GM12865 (cell line): ENCODE data around the gene NBEAL1.

Source experiments
- DNase-seq: peaks from one replicate; pipeline ENCODE4 v3.0.0; 2010; ENCODE audit warnings: low read depth
- H3K4me3 ChIP-seq: 2 replicates; pipeline ENCODE4 v1.5.1; 2011; ENCODE audit warnings: mild to moderate bottlenecking, low read depth, low read length, control low read depth
- TF ChIP-seq, protein P1 (sequence below): IDR thresholded peaks from 2 replicates; pipeline ENCODE4 v1.5.1; 2011; ENCODE audit warnings: low read length, control low read depth, low read depth, inconsistent platforms; ENCODE audit not compliant: insufficient read depth; ENCODE audit errors: missing control alignments

The NBEAL1 gene

DNA sequence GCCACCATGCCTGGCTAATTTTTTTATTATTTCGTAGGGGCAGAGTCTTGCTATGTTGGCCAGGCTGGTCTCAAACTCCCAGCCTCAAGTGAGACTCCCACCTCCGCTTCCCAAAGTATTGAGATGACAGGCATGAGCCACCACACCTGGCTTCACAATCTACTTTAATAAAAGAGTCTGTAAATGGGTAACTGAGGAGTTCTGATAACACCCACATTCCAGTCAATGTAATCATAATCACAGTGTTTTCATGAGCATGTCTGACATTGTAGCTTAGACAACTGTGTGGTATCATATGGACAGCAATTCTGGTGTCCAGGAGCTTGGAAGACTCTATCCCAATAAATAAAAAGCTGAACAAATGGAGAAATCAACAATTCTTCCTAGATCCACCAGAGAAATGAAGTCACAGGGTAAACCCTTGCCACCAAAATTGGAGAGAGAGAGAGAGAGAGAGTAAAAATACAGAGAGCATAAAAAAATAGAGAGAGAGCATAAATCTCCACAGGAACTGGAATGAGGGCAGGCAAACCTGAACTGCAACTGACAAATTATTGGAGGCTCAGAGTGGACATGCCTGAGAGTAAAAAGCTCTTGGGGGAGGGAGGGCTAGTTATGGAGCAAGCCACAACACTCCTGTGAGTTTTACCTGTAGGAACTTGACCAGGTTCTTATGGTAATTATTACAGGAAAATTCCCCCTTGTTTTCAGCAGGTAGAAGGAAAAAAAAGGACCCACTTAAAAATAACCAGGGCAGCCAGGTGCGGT is 12.4 kb upstream of the NBEAL1 start:
- TF ChIP-seq, protein P1, sequence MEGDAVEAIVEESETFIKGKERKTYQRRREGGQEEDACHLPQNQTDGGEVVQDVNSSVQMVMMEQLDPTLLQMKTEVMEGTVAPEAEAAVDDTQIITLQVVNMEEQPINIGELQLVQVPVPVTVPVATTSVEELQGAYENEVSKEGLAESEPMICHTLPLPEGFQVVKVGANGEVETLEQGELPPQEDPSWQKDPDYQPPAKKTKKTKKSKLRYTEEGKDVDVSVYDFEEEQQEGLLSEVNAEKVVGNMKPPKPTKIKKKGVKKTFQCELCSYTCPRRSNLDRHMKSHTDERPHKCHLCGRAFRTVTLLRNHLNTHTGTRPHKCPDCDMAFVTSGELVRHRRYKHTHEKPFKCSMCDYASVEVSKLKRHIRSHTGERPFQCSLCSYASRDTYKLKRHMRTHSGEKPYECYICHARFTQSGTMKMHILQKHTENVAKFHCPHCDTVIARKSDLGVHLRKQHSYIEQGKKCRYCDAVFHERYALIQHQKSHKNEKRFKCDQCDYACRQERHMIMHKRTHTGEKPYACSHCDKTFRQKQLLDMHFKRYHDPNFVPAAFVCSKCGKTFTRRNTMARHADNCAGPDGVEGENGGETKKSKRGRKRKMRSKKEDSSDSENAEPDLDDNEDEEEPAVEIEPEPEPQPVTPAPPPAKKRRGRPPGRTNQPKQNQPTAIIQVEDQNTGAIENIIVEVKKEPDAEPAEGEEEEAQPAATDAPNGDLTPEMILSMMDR = no peak
- no peak overlapping the region for H3K4me3 ChIP-seq

DNA sequence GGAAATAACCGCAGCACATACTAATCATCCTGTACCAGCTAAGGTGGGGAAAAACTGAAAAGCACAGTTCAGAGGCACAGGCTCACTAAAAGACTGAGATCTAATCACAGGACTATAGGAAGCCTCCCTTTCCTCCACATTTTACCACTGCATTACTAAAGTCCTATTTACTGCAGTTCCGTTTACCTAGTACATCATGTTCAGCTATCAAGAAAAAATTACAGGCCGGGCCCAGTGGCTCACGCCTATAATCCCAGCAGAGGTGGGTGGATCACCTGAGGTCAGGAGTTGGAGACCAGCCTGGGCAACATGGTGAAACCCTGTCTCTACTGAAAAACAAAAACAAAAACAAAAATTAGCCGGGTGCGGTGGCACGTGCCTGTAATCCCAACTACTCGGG is 11.0 kb upstream of the NBEAL1 start:
- no peak for DNase-seq
- H3K4me3 ChIP-seq = no peak overlapping the region
- TF ChIP-seq, protein P1 = no peak

More for the DNA sequence above, 12.4 kb upstream of the NBEAL1 start:
- no peak for DNase-seq

DNA sequence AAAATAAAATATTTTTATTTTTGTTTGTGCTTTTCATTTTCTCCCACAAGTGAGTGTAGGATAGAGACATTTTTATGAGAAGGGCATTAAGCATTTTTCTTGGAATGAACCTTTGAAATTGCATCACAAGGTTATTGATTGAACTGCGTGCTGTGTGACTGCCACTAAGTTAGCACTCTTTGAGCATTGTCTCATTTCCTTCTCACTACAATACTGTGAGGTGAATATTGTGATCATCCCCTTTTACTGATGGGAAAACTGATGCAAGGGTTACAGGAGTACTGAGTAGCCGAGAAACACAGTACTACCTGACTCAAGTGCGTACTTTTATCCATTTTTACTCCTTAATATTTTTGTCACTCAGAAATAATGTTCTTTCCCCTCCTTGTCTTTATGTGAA is 2.0 kb downstream of the NBEAL1 start:
- TF ChIP-seq, protein P1 = no peak
- H3K4me3 ChIP-seq = peak overlapping the region; percentile 19; the same call in 1 of the 2 replicates
- no peak for DNase-seq

DNA sequence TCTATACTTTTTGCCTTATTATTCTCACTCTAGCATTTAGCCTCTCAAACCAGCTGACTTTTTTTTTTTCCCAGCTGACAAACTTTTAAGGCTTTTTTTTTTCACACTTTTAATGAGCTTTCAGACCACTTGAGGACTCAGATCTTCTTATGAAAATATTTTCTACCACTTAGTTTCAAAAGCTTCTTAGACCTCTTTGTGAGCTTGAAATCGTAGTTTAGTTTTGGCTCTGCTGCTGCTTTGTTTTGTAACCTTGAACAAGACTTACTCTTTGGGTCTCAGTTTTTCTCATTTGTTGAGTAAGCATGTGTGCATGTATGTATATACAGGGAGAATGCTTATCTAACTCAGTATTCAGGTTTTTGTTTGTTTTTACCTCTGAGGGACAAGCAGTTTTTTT is 3.5 kb downstream of the NBEAL1 start:
- TF ChIP-seq, protein P1 = no peak
- peak; percentile 54 for DNase-seq
- H3K4me3 ChIP-seq = peak overlapping the region; percentile 41

DNA sequence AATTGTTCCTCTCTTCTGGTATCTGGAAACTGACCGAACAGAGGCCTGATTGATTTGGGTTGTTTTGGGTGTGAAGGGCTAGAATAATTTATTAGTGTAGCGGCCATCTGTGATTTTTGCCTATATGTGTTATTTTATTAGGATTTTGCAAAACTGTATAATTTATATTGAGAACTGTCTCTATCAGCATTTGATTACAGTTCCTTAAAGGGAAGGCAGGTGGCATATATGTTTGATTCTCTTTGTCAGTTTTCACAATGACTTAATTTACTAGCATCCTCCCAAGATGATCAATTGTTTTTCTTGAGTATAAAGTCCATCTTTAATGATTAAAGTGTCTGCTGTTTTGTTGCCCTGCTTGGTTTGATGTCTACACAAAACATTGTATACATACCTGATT is 4.5 kb downstream of the NBEAL1 start:
- no peak overlapping the region for H3K4me3 ChIP-seq
- TF ChIP-seq, protein P1 = no peak
- DNase-seq = no peak

DNA sequence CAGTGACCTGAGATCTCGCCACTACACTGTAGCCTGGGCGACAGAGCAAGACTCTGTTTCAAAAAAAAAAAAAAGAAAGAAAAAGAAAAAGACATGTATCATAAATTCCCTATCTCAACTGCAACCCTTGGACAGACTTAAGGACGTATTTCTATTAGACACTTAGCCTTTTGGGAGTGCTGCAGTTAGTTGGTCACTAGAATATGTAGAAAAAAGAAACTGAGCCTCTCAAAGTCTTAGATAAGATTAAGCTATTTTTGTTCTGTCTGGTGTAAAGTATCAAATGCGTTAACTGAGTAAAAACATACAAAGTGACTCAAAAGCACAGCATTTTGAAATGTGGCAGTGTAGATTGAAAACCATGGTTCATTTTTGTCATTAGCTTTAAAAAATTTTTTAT is 7.3 kb downstream of the NBEAL1 start:
- TF ChIP-seq, protein P1 = no peak
- DNase-seq = no peak
- H3K4me3 ChIP-seq = no peak overlapping the region

DNA sequence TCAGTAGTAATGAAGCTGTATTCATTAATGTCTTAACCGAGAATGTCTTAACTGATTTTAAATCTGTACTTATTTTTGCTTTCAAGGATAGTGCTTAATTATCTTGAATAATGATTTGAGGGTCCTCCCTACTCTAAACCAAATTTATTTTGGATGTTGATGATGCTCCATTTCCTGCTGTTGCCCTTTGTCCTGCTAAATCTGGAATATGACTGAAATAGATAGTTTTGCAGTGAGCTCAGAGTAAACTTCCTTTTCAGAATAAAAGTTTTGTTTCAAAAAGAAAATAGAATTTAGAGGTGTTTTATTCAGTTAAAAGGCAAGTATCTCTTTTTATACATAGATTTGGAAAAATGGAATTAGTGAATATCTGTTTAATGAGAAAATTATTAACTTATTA is 8.1 kb downstream of the NBEAL1 start:
- no peak overlapping the region for H3K4me3 ChIP-seq
- TF ChIP-seq, protein P1 = no peak
- DNase-seq = no peak
